ENCODE measurements around the gene GPR146. TPM values are rescaled to one million over a fixed set of nuclear protein-coding genes. Genes with fewer than 3 reads are reported as not detected.
A peak's percentile ranks its signal among the peaks of the same experiment; 100 is the strongest.

The GPR146 gene
- total RNA-seq, 1 donor from 2014 or later, result 36.1 TPM

GRCh38 chr7:1092806-1093501, 48.6 kb downstream of the GPR146 start:
- Histone ChIP-seq H3K4me3 (no peak overlapping the region), H3K27ac (no peak overlapping the region), H3K4me1 (peaks cover 28% of the 10 kb centered on the region), H3K9me3 (no peaks in the 10 kb centered on the region), H3K27me3 (no peaks in the 10 kb centered on the region), H3K36me3 (peaks cover 0 to 8% of the 10 kb centered on the region in 2 donors)
- no peak for TF ChIP-seq POLR2AphosphoS5 (IDR thresholded peaks at IDR 0.05; ENCODE audit: insufficient read depth in 1 of 2, low read depth in 1 of 2)
- no peak for TF ChIP-seq POLR2A (IDR thresholded peaks at IDR 0.05)
- DNase-seq (ENCODE audit: extremely low spot score in 2 of 2), result no peak
- intact Hi-C loops (cut with DNase I), result no loop called here

GRCh38 chr7:1093502-1093843, 49.1 kb downstream of the GPR146 start:
- TF ChIP-seq POLR2AphosphoS5 (IDR thresholded peaks at IDR 0.05; ENCODE audit: insufficient read depth in 1 of 2, low read depth in 1 of 2), result no peak
- no peak for TF ChIP-seq CTCF (IDR thresholded peaks at IDR 0.05)
- no peak for TF ChIP-seq POLR2A (IDR thresholded peaks at IDR 0.05)
- Histone ChIP-seq H3K36me3 (peaks cover 0 to 8% of the 10 kb centered on the region in 2 donors), H3K27me3 (no peaks in the 10 kb centered on the region), H3K27ac (no peak overlapping the region), H3K4me1 (peaks cover 23% of the 10 kb centered on the region), H3K4me3 (no peak overlapping the region), H3K9me3 (no peaks in the 10 kb centered on the region)
- DNase-seq (ENCODE audit: extremely low spot score in 2 of 2), result no peak
- intact Hi-C loops (cut with DNase I), result no loop called here

DNA sequence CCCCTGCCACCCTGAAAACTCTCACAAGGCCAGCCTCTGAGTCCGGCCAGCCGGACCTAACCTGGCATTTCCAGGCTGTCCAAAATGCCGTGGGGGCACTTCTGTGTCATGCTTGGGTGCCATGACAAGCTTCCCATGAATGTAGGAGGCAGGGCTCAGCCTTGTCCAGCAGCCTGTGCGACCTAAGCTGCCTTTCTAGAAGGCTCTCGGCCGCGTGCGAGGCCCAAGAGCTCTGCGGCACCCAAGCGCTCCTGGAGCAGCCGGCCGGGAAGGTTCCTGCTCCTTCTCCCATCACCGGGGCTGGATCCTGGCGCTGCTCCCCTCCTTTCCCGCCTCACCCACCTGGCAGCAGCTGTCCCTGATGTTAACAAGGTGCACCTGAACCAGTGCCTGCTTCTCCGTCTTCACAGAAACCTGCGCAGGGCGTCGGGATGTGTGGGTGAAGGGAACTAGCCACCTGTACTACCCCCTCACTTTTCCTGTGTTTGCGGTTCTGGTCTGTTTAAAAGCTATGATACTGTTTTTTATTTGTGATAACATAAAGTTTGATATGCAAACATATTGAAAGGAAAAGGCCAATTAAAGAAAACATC, 49.7 kb downstream of the GPR146 start:
- H3K4me3 ChIP-seq, result no peak overlapping the region
- TF ChIP-seq CTCF (IDR thresholded peaks at IDR 0.05) (no peak), POLR2AphosphoS5 (IDR thresholded peaks at IDR 0.05; ENCODE audit: insufficient read depth in 1 of 2, low read depth in 1 of 2) (no peak), POLR2A (IDR thresholded peaks at IDR 0.05) (no peak)
- DNase-seq (ENCODE audit: extremely low spot score in 2 of 2), result no peak
- intact Hi-C loops (cut with DNase I), result no loop called here
- no peaks in the 10 kb centered on the region for H3K9me3 ChIP-seq
- H3K27me3 ChIP-seq, result no peaks in the 10 kb centered on the region
- no peak overlapping the region for H3K27ac ChIP-seq
- peaks cover 18% of the 10 kb centered on the region for H3K4me1 ChIP-seq
- peaks cover 0 to 8% of the 10 kb centered on the region in 2 donors for H3K36me3 ChIP-seq

DNA sequence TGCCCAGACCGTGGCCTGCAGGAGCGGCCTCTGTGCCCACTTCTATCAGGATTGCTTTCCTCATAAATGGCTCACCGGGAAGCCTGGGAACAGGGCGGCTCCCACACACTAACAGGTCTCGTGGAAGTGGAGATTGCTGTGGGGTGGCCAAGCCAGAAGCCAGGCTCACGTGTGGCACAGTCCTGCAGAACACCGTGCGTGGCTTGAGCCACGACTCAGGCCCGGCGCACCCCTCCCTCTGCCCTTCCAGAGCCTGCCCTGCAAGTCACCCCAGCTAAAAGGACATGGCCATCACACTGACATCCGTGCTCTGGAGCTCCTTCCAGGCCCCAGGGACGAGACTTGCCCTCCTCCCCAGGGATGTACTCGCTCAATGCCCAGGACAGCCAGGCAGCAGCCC, 50.5 kb downstream of the GPR146 start:
- H3K36me3 ChIP-seq, result peaks cover 0 to 8% of the 10 kb centered on the region in 2 donors
- no peak overlapping the region for H3K4me3 ChIP-seq
- no peaks in the 10 kb centered on the region for H3K27me3 ChIP-seq
- H3K4me1 ChIP-seq, result peaks cover 17% of the 10 kb centered on the region
- no peaks in the 10 kb centered on the region for H3K9me3 ChIP-seq
- no peak for TF ChIP-seq POLR2AphosphoS5 (IDR thresholded peaks at IDR 0.05; ENCODE audit: insufficient read depth in 1 of 2, low read depth in 1 of 2)
- no peak for TF ChIP-seq POLR2A (IDR thresholded peaks at IDR 0.05)
- no peak for TF ChIP-seq CTCF (IDR thresholded peaks at IDR 0.05)
- no peak overlapping the region for H3K27ac ChIP-seq
- intact Hi-C loops (cut with DNase I), result no loop called here
- DNase-seq (ENCODE audit: extremely low spot score in 2 of 2), result no peak

DNA sequence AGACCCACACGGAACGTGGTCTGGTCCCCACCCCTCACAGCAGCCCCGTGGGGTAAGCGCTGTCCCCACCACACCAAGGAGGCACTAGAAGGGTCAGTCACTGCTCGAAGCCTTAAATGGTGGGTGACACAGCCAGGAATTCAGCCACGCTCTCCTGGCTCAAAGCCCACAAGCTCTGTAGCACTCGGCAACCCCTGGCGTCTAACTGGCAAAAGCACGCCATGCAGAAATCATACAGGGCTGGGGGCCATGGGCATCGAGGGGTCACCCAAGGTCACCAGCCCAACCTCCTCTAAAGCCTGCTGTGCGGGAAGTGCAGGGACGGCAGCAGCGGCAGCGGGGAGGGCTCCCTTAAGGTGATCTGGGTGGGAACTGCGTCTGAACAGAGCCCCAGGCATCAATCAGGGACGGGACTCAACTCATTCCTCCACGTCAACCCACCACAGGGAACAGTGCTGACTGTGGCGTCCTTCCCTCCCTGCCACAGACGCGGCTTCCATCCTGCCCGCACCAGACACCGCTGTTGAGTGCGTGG, 51.3 kb downstream of the GPR146 start:
- intact Hi-C loops (cut with DNase I), result no loop called here
- DNase-seq (ENCODE audit: extremely low spot score in 2 of 2), result no peak
- Histone ChIP-seq H3K9me3 (no peaks in the 10 kb centered on the region), H3K4me3 (peak overlapping the region in 1 of 2 donors; percentile 17), H3K36me3 (peaks cover 0 to 8% of the 10 kb centered on the region in 2 donors), H3K27me3 (no peaks in the 10 kb centered on the region), H3K4me1 (peaks cover 17% of the 10 kb centered on the region), H3K27ac (no peak overlapping the region)
- TF ChIP-seq CTCF (IDR thresholded peaks at IDR 0.05) (no peak), POLR2AphosphoS5 (IDR thresholded peaks at IDR 0.05; ENCODE audit: insufficient read depth in 1 of 2, low read depth in 1 of 2) (no peak), POLR2A (IDR thresholded peaks at IDR 0.05) (no peak)
